ENCODE data around the gene PPP1R14B.

PPP1R14B gene

DNA sequence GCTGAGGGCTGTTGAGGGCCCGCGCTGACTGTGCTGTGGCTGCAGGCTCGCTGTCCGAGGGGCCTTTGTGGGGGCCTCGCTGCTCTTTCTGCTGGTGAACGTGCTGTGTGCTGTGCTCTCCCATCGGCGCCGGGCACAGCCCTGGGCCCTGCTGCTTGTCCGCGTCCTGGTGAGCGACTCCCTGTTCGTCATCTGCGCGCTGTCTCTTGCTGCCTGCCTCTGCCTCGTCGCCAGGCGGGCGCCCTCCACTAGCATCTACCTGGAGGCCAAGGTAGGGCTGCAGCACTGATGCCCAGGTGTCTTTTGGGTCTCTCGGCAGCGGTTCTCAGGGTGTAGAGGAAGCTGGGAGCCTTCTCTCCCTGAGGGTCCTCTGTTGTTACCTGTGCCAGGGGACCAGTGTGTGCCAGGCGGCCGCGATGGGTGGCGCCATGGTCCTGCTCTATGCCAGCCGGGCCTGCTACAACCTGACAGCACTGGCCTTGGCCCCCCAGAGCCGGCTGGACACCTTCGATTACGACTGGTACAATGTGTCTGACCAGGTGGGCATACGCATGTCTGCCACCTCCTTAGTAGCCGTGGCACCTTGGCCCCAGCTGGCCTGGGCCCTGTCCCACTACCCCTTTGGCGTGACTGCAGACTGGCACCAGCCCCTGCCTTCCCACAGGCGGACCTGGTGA is 41.1 kb upstream of the PPP1R14B start:
- no peak for DNase-seq (ENCODE audit: low read depth)
- no peak for TF ChIP-seq CTCF (IDR thresholded peaks at IDR 0.05; ENCODE audit: low read depth, low read length, missing control alignments)
- in situ Hi-C loops (cut with HindIII; ENCODE audit: low sequenced_read_pairs) = no loop called here

GRCh38 chr11:64286801-64287159 is 40.0 kb upstream of the PPP1R14B start:
- no peak for TF ChIP-seq CTCF (IDR thresholded peaks at IDR 0.05; ENCODE audit: low read depth, low read length, missing control alignments)
- DNase-seq (ENCODE audit: low read depth) = no peak
- no peak overlapping the region for H3K4me3 ChIP-seq (ENCODE audit: low read depth, low read length)
- in situ Hi-C loops (cut with HindIII; ENCODE audit: low sequenced_read_pairs) = no loop called here

More for the DNA sequence above, 41.1 kb upstream of the PPP1R14B start:
- H3K4me3 ChIP-seq (ENCODE audit: low read depth, low read length) = no peak overlapping the region

GRCh38 chr11:64285885-64286800 is 39.4 kb upstream of the PPP1R14B start:
- in situ Hi-C loops (cut with HindIII; ENCODE audit: low sequenced_read_pairs) = no loop called here
- H3K4me3 ChIP-seq (ENCODE audit: low read depth, low read length) = peak overlapping the region; percentile 74
- DNase-seq (ENCODE audit: low read depth) = no peak
- TF ChIP-seq CTCF (IDR thresholded peaks at IDR 0.05; ENCODE audit: low read depth, low read length, missing control alignments) = no peak

GRCh38 chr11:64284962-64285884 is 38.5 kb upstream of the PPP1R14B start, which contains the start of gene GPR137:
TSS of gene GPR137 (plus strand) at chr11:64285848. CDS start at chr11:64286525, 677 bp downstream.
- in situ Hi-C loops (cut with HindIII; ENCODE audit: low sequenced_read_pairs) = no loop called here
- DNase-seq (ENCODE audit: low read depth) = no peak
- TF ChIP-seq CTCF (IDR thresholded peaks at IDR 0.05; ENCODE audit: low read depth, low read length, missing control alignments) = no peak
- H3K4me3 ChIP-seq (ENCODE audit: low read depth, low read length) = peak within 1 kb of the TSS; percentile 74

- peak within 1 kb of the TSS; percentile 74 for H3K4me3 ChIP-seq (ENCODE audit: low read depth, low read length)
- TF ChIP-seq CTCF (IDR thresholded peaks at IDR 0.05; ENCODE audit: low read depth, low read length, missing control alignments) = no peak
- in situ Hi-C loops (cut with HindIII; ENCODE audit: low sequenced_read_pairs) = no loop called here
- peak; percentile 70 for DNase-seq (ENCODE audit: low read depth)
Observed at GRCh38 chr11:64284048-64284961, 37.6 kb upstream of the PPP1R14B start, which contains the start of gene BAD. TSS of gene BAD (minus strand) at chr11:64284665. CDS start at chr11:64284368, 297 bp downstream.

Data from astrocyte of the cerebellum (primary cell).